SW480 (cell line): Measurements from ENCODE around the gene TIMP4.

ENCODE experiments used
- DNase-seq: peaks from one replicate; pipeline ENCODE4 v3.0.0-alpha.2; 2016; ENCODE audit warnings: low spot score

TIMP4 gene

GRCh38 chr3:12147049-12147780 is 11.5 kb downstream of the TIMP4 start:
- DNase-seq, result no peak

- no peak for DNase-seq
Observed at GRCh38 chr3:12143949-12144504, 14.7 kb downstream of the TIMP4 start.

DNA sequence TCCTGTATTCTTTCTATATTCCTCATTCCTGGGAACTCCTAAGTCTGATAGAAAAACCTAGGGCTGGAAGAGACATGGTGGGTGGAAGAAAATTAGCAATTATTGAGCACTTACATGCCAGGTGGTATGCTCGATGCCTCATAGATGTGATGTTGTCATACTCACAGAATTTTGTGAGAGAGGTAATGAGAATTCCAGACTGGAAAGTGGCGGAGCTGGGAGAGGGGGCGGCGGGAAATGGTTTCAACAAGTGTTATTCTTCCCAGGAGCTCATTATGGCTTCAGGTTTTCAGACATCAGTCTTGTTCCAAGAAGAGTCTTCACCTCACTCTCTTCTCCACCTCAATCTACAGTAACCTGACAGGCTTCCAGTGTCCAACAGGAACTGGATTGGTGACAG is 16.2 kb downstream of the TIMP4 start:
- DNase-seq, result no peak

DNA sequence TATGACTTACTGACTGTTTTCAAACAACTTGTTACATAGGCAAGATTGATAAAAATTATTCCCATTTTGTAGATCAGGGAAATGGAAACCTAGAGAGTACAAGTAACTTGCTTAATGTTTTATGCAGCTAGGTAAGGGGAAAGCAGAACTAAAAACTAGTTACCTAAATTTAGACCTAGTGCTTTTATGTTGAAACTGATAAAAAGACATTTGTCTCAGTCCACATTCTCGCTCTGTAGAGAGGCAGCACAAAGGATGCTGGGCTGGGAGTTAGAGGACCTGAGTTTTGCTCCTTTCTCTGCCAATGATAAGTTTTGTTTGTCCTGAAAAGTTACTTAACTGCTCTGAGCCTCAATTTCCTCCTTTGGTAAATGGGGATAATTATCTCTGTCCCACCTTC is 17.4 kb downstream of the TIMP4 start:
- no peak for DNase-seq

DNA sequence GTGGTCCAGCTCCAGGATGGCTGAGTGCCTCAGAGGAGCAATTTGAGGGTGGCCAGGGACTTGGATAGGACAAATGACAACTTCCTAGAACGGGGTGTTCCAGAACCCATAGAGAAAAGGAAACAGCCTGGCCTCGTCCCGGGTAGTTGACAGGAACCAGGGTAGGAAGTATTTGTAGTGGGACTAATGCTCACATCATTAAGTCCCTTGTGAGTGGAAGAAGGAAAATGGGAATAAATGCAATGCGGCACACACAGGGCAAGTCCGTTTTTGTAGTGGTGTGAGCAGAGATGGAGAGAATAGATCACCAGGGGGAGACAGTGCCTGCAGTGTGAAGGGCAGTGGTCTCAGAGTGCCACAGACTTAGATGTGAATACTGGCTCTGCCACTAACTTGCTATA is 19.6 kb downstream of the TIMP4 start:
- DNase-seq, result peak; percentile 65

- DNase-seq, result no peak
Observed at GRCh38 chr3:12138044-12138443, 20.7 kb downstream of the TIMP4 start.

DNA sequence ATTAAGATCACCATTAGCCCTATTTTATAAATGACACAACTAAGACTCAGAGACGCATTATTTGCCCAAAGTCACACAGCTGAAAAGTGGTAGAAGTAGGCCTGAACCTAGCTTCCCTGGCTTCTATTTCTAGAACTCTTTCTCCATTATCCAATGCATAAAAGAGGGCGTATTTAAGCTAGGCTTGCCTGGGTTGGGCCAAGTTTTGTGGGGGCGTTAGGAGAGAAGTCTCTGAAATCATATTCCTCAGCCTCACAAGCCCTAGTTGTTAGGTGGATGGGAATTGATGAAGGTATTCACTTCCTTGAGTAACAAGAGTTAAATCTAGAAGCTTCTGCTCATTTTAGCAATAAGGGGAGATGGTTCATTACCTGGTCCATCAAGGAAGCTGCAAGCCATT is 22.3 kb downstream of the TIMP4 start:
- DNase-seq, result no peak

DNA sequence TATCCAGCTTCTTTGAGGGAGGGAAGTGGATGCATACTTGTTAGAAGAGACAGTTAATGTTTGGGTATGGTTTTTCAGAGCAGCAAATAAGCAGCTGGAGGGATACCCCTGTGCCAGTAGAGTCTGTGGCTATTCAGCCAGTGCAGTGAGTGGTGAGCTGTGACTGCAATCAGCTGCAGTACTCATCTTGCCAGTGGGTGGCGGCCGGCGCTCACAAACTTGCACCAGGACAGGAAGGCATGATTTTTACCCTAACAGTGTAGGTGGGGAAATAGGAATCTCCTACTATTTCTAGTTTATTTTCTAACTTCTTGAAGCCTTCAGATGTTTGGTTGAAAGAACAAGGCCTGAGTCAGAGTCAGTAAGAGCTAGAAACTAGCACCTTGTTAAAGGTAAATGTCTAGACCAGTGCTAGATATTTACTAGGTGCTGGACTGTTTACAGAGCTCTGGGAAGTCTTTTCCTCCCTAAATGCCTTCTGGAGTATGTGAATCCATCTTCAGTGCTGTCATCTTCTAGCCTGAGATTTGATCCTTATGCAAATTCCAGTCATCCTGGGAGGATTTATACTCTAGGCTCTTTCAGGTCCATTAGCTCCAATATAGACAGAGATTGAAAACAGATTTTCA is 23.6 kb downstream of the TIMP4 start:
- DNase-seq, result peak; percentile 64

- no peak for DNase-seq
Observed at GRCh38 chr3:12132881-12133280, 25.8 kb downstream of the TIMP4 start.

DNA sequence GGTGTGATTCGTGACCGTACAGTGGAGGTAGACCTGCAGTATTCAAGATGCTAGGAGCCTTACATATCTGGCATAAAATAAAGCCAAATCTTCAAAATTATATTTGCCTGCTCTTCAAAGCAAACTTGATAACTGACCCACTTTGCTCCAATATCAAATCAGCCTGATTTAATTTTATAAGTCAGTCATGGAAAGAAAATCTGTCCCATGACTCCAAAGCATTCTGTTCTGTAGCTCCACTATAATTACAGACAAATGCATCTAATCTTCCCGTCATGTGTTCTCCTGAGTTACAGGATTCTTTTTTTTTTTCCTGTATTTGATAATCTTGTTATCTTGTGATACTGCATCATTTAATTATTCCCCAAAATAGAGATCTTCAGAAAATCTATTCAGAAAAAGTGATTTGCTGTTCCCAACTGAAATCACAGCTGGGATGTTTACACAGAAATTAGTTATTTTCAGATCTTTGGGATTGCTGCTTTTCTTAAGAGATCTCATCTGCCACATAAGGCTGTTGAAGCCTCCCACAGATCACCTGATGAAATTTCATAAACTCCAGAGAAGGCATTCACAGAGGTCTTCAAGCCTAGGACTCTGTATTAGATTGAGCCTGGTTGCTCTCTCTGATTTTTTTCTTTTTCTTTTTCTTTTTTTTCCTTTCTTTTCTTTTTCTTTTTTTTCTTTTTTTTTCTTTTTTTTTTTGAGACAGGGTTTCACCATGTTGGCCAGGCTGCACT is 27.2 kb downstream of the TIMP4 start:
- DNase-seq, result no peak

- DNase-seq, result no peak
Observed at GRCh38 chr3:12127391-12127790, 31.3 kb downstream of the TIMP4 start.

DNA sequence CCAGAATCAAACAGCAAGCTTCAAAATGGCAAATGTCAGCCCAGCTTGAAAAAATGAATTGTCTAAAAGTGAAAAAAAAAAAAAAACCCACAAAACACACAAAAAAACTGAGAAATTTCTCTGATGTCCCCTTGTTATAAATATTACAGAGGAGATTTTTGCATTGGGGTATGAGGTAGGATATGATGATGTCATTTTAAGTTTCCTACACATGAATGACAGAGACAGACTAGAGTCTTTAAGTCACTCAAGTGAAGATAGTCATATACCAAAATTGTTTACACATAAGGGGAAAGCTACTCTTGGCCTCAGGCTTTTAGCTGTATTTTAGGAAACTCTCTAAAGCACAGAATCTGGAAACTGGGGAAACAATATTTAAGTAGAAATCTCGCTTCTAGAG is 32.9 kb downstream of the TIMP4 start:
- DNase-seq, result no peak

GRCh38 chr3:12121466-12121865 is 37.2 kb downstream of the TIMP4 start:
- DNase-seq, result no peak

GRCh38 chr3:12120374-12121140 is 38.2 kb downstream of the TIMP4 start:
- DNase-seq, result peak; percentile 89

- DNase-seq, result no peak
Observed at GRCh38 chr3:12117473-12117872, 41.2 kb downstream of the TIMP4 start.

- DNase-seq, result no peak
Observed at GRCh38 chr3:12116870-12117269, 41.8 kb downstream of the TIMP4 start.

DNA sequence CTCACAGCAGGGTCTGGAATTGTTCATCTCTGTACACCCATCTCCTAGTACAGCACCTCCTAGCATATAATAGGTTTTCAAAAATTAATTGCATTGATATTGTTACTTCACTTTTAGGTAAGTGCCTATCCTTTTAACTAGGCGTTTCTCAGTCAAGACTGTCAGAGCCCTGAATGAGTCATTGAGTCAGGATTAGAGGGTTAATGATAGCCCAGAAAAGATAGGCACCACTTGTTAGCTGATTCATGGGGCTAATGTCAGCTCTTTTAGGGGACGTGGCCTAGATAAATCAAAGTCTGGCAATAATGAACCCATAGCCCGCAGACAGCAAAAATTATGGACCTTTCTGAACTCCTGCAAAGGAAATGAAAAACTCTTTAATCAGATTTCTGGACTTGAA is 42.9 kb downstream of the TIMP4 start:
- DNase-seq, result no peak

GRCh38 chr3:12115104-12115503 is 43.6 kb downstream of the TIMP4 start:
- no peak for DNase-seq

DNA sequence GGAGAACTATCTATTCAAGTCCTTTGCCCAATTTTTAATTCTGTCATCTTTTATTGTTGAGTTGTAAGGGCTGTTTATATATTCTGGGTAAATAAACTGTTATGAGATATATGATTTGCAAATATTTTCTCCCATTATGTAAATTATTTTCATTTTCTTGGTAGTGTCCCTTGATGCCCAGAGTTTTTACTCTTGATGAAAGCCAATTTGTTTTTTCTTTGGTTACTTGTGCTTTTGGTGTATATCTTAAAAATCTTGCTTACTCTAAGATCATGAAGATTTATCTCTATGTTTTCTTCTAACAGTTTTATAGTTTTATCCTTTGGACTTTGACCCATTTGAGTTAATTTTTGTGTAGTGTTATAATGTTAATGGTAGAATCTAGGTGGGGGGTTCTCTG is 44.5 kb downstream of the TIMP4 start:
- DNase-seq, result no peak

DNA sequence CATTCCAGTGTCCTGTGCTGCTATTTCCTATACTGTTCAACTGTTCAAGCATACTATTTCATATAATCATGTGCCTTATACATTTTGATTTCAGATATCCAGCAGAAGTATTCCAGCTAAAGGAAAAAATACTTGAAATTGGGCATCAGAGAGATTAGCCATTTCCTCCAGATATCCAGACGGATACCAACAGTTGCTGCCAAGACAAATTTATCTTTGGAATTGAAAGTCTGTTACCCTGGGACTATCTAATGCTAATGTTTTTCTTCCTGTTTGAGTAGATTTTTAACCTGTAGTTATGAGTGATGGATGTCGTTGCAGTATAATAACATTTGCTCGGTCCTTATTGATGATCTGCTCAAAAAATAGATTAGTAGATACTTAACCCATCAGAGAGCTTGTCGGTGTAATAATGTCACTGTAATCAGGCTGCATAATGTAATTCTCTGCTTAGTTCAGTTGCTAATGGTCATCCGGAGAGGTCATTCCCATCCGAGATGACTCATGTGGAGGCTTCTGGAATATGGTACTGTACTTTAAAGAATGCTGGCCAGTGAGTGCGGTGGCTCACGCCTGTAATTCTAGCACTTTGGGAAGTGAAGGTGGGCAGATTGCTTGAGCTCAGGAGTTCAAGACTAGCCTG is 51.5 kb downstream of the TIMP4 start:
- no peak for DNase-seq
